Astrocyte (in vitro differentiated cells and primary cell): ENCODE measurements around the gene YIF1A. TPM values are rescaled to one million over a fixed set of nuclear protein-coding genes. Genes with fewer than 3 reads are reported as not detected.
A peak's percentile ranks its signal among the peaks of the same experiment; 100 is the strongest.

Experiments used
- DNase-seq: peaks from one replicate; pipeline ENCODE4 v3.0.0-alpha.2; 2010; ENCODE audit warnings: low read depth
- FAIRE-seq: peaks from 2 replicates; lab custom pipeline; 2011; peaks lifted over from hg19 to GRCh38; lab: Jason Lieb, UNC
- H2AFZ ChIP-seq: 2 replicates; pipeline ENCODE4 v1.6.0; 2012; ENCODE audit warnings: low read depth, low read length, inconsistent platforms
- H3K27ac ChIP-seq: 2 replicates; pipeline ENCODE4 v1.5.1; 2011; ENCODE audit warnings: low read depth, low read length, inconsistent platforms
- H3K27me3 ChIP-seq: 2 replicates; pipeline ENCODE4 v1.6.0; 2011; ENCODE audit warnings: low read length, inconsistent platforms; ENCODE audit not compliant: insufficient read depth
- H3K36me3 ChIP-seq: 2 replicates; pipeline ENCODE4 v1.5.1; 2011; ENCODE audit warnings: low read length, inconsistent platforms; ENCODE audit not compliant: insufficient read depth
- H3K4me1 ChIP-seq: 2 replicates; pipeline ENCODE4 v1.5.1; 2011; ENCODE audit warnings: low read length, inconsistent platforms; ENCODE audit not compliant: insufficient read depth
- H3K4me2 ChIP-seq: 2 replicates; pipeline ENCODE4 v1.6.0; 2012; ENCODE audit warnings: low read length, inconsistent platforms
- H3K4me3 ChIP-seq: 2 replicates; pipeline ENCODE4 v1.5.1; 2011; ENCODE audit warnings: low read depth, mild to moderate bottlenecking, low read length, inconsistent platforms; ENCODE audit not compliant: insufficient read depth
- H3K79me2 ChIP-seq: 2 replicates; pipeline ENCODE4 v1.6.0; 2012; ENCODE audit warnings: mild to moderate bottlenecking, low read length, inconsistent platforms; ENCODE audit not compliant: insufficient read depth
- H3K9ac ChIP-seq: 2 replicates; pipeline ENCODE4 v1.6.0; 2012; ENCODE audit warnings: mild to moderate bottlenecking, low read length, inconsistent platforms
- H3K9me3 ChIP-seq: 2 replicates; pipeline ENCODE4 v1.5.1; 2012; ENCODE audit warnings: low read depth, mild to moderate bottlenecking, low read length, inconsistent platforms; ENCODE audit not compliant: insufficient read depth
- H4K20me1 ChIP-seq: 2 replicates; pipeline ENCODE4 v1.6.0; 2012; ENCODE audit warnings: low read length, inconsistent platforms; ENCODE audit not compliant: insufficient read depth
- H3K27ac Mint-ChIP-seq: one replicate; pipeline ENCODE4 v1.8.0; 2021; ENCODE audit warnings: mild to moderate bottlenecking, mixed read lengths; ENCODE audit not compliant: unreplicated experiment
- H3K27me3 Mint-ChIP-seq: one replicate; pipeline ENCODE4 v1.8.0; 2021; ENCODE audit warnings: low read depth, mixed read lengths; ENCODE audit not compliant: unreplicated experiment
- H3K36me3 Mint-ChIP-seq: one replicate; pipeline ENCODE4 v1.8.0; 2021; ENCODE audit warnings: low read depth, mixed read lengths; ENCODE audit not compliant: unreplicated experiment
- H3K4me1 Mint-ChIP-seq: one replicate; pipeline ENCODE4 v1.8.0; 2021; ENCODE audit warnings: low read depth, mixed read lengths; ENCODE audit not compliant: unreplicated experiment
- H3K4me3 Mint-ChIP-seq: one replicate; pipeline ENCODE4 v1.8.0; 2021; ENCODE audit warnings: mild to moderate bottlenecking, moderate library complexity, mixed read lengths; ENCODE audit not compliant: unreplicated experiment
- H3K9me3 Mint-ChIP-seq: one replicate; pipeline ENCODE4 v1.8.0; 2021; ENCODE audit warnings: mild to moderate bottlenecking, mixed read lengths; ENCODE audit not compliant: unreplicated experiment
- EZH2 ChIP-seq: IDR thresholded peaks from 2 replicates; pipeline ENCODE4 v1.6.1; 2012; ENCODE audit warnings: mild to moderate bottlenecking, low read length, inconsistent platforms; ENCODE audit not compliant: insufficient read depth
- total RNA-seq: library from RNA; stranded (reverse); gene quantifications from 2 replicates; pipeline ENCODE4 v1.2.1, GENCODE V29; 2021
- TF ChIP-seq, protein P1 (sequence below): IDR thresholded peaks from 2 replicates; pipeline ENCODE4 v1.5.1; 2011; ENCODE audit warnings: low read depth, mild to moderate bottlenecking, inconsistent platforms, low read length, moderate library complexity; ENCODE audit not compliant: insufficient read depth

The YIF1A gene
- total RNA-seq, 1 donor from 2014 or later: 129 TPM

DNA sequence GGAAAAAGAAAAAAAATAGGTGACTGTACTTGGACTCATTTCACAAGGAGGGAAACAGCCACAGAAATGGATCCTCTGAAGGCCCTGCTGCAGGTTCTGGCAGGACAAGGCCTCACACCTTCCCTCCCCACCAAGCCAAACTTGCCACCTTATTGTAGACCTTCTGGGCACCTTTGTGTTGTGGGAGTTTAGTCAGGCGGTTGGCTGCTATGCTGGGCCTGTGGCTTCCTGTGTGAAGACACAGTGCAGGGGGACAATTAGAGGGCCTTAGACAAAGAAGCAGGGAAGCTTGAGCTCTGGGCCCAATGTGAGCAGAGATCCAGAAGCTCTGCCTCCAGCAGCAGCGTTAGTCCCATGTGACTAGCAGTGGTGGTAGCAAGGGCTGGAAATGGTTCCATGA is 16.3 kb downstream of the YIF1A start:
- Mint-ChIP-seq H3K36me3 (peaks cover 24% of the 10 kb centered on the region), H3K4me1 (peaks cover 6% of the 10 kb centered on the region)
- no peak for TF ChIP-seq EZH2

GRCh38 chr11:66271816-66272215 is 17.1 kb downstream of the YIF1A start:
- no peak for TF ChIP-seq EZH2
- TF ChIP-seq, protein P1, sequence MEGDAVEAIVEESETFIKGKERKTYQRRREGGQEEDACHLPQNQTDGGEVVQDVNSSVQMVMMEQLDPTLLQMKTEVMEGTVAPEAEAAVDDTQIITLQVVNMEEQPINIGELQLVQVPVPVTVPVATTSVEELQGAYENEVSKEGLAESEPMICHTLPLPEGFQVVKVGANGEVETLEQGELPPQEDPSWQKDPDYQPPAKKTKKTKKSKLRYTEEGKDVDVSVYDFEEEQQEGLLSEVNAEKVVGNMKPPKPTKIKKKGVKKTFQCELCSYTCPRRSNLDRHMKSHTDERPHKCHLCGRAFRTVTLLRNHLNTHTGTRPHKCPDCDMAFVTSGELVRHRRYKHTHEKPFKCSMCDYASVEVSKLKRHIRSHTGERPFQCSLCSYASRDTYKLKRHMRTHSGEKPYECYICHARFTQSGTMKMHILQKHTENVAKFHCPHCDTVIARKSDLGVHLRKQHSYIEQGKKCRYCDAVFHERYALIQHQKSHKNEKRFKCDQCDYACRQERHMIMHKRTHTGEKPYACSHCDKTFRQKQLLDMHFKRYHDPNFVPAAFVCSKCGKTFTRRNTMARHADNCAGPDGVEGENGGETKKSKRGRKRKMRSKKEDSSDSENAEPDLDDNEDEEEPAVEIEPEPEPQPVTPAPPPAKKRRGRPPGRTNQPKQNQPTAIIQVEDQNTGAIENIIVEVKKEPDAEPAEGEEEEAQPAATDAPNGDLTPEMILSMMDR: no peak
- Mint-ChIP-seq H3K9me3 (no peaks in the 10 kb centered on the region), H3K4me3 (no peak overlapping the region), H3K27me3 (no peaks in the 10 kb centered on the region), H3K27ac (peak overlapping the region; percentile 66), H3K36me3 (peaks cover 26% of the 10 kb centered on the region), H3K4me1 (peaks cover 10% of the 10 kb centered on the region)
- H3K4me3 ChIP-seq: no peak overlapping the region
- DNase-seq (no peak), FAIRE-seq (no peak)
- H2AFZ ChIP-seq: no peak overlapping the region
- H3K9ac ChIP-seq: no peak overlapping the region
- peaks cover 58% of the 10 kb centered on the region for H4K20me1 ChIP-seq
- H3K4me2 ChIP-seq: no peak overlapping the region
- no peaks in the 10 kb centered on the region for H3K9me3 ChIP-seq
- H3K27me3 ChIP-seq: no peaks in the 10 kb centered on the region
- H3K4me1 ChIP-seq: peaks cover 19% of the 10 kb centered on the region
- H3K27ac ChIP-seq: no peak overlapping the region
- H3K79me2 ChIP-seq: peaks cover 36% of the 10 kb centered on the region
- H3K36me3 ChIP-seq: peaks cover 36% of the 10 kb centered on the region

More for the DNA sequence above, 16.3 kb downstream of the YIF1A start:
- Histone ChIP-seq H3K36me3 (peaks cover 36% of the 10 kb centered on the region), H3K4me2 (no peak overlapping the region), H3K27ac (no peak overlapping the region), H4K20me1 (peaks cover 61% of the 10 kb centered on the region), H3K4me3 (no peak overlapping the region), H3K9me3 (no peaks in the 10 kb centered on the region), H3K79me2 (peaks cover 36% of the 10 kb centered on the region), H2AFZ (no peak overlapping the region), H3K27me3 (no peaks in the 10 kb centered on the region), H3K9ac (no peak overlapping the region), H3K4me1 (peaks cover 16% of the 10 kb centered on the region)
- H3K9me3 Mint-ChIP-seq: no peaks in the 10 kb centered on the region
- peak overlapping the region; percentile 8 for H3K4me3 Mint-ChIP-seq
- FAIRE-seq: no peak
- H3K27ac Mint-ChIP-seq: no peak overlapping the region
- H3K27me3 Mint-ChIP-seq: no peaks in the 10 kb centered on the region
- DNase-seq: no peak

GRCh38 chr11:66268952-66269905 is 19.7 kb downstream of the YIF1A start:
- DNase-seq (peak; percentile 31), FAIRE-seq (no peak)
- Mint-ChIP-seq H3K27ac (peak overlapping the region; percentile 93), H3K4me3 (peak overlapping the region; percentile 92), H3K36me3 (peaks cover 27% of the 10 kb centered on the region), H3K9me3 (no peaks in the 10 kb centered on the region), H3K4me1 (peaks cover 10% of the 10 kb centered on the region), H3K27me3 (no peaks in the 10 kb centered on the region)
- Histone ChIP-seq H3K9me3 (no peaks in the 10 kb centered on the region), H3K27me3 (no peaks in the 10 kb centered on the region), H4K20me1 (peaks cover 52% of the 10 kb centered on the region), H3K36me3 (peaks cover 27% of the 10 kb centered on the region), H3K4me3 (peak overlapping the region; percentile 90), H3K9ac (peak overlapping the region; percentile 96), H3K4me1 (peaks cover 21% of the 10 kb centered on the region), H3K4me2 (peak overlapping the region; percentile 88), H2AFZ (no peak overlapping the region), H3K79me2 (peaks cover 36% of the 10 kb centered on the region), H3K27ac (peak overlapping the region; percentile 83)
- no peak for TF ChIP-seq EZH2
- TF ChIP-seq, protein P1: peak; percentile 11
